A375 (cell line): Measurements from ENCODE around the gene NMUR2. TPM values are rescaled to one million over a fixed set of nuclear protein-coding genes. Genes with fewer than 3 reads are reported as not detected.

Experiments
- total RNA-seq: library from RNA; depleted of rRNA; stranded (reverse); fragments of >200 nt; shearing (Covaris generic); gene quantifications from 2 replicates; pipeline ENCODE4 v1.2.3, GENCODE V29; 2014; rRNA removed

The NMUR2 gene, protein sequence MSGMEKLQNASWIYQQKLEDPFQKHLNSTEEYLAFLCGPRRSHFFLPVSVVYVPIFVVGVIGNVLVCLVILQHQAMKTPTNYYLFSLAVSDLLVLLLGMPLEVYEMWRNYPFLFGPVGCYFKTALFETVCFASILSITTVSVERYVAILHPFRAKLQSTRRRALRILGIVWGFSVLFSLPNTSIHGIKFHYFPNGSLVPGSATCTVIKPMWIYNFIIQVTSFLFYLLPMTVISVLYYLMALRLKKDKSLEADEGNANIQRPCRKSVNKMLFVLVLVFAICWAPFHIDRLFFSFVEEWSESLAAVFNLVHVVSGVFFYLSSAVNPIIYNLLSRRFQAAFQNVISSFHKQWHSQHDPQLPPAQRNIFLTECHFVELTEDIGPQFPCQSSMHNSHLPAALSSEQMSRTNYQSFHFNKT
- total RNA-seq: 0.13 TPM in 1 of 2 replicates, not detected in the other

GRCh38 chr5:152405145-152405544 lies at the start of gene NMUR2:
NMUR2 (minus strand) TSS chr5:152405279; CDS start chr5:152405113, 166 bp downstream.

